ENCODE results near the gene DZIP1L. TPM values are rescaled to one million over a fixed set of nuclear protein-coding genes. Genes with fewer than 3 reads are reported as not detected.

The DZIP1L gene
- total RNA-seq, 2 donors from 2014 or later: 32.0 to 32.5 TPM

- no peaks in the 10 kb centered on the region for H3K4me1 Mint-ChIP-seq
- no peak for TF ChIP-seq CTCF (conservative IDR thresholded peaks at IDR 0.05)
- no peaks in the 10 kb centered on the region for H3K27me3 ChIP-seq (ENCODE audit: control insufficient read depth, insufficient read depth, low read length, poor library complexity, severe bottlenecking)
- H3K9me3 Mint-ChIP-seq: no peaks in the 10 kb centered on the region
- H3K4me1 ChIP-seq (ENCODE audit: control insufficient read depth, insufficient read depth, low read length): no peaks in the 10 kb centered on the region
- 97 to 100% methylated on average over 4 to 8 of the region's 8 CpGs for WGBS, 2 experiments (ENCODE audit: insufficient coverage in 1 of 2, insufficient read length in 1 of 2)
- no peak overlapping the region for H3K27ac ChIP-seq (ENCODE audit: low read depth, low read length)
- H3K9me3 ChIP-seq (ENCODE audit: control insufficient read depth, low read length): no peaks in the 10 kb centered on the region
- no peak overlapping the region for H3K4me3 ChIP-seq (ENCODE audit: low read length)
- no peak for DNase-seq
- no peak overlapping the region for H3K9ac ChIP-seq (ENCODE audit: extremely low read depth, low read length, poor library complexity, severe bottlenecking)
- H3K27me3 Mint-ChIP-seq (ENCODE audit: insufficient read depth): no peaks in the 10 kb centered on the region
- no peak overlapping the region for H3K4me3 Mint-ChIP-seq
- no peak overlapping the region for H3K27ac Mint-ChIP-seq
- H3K36me3 Mint-ChIP-seq (ENCODE audit: low read depth): peaks cover 57% of the 10 kb centered on the region
- H3K36me3 ChIP-seq (ENCODE audit: control insufficient read depth, insufficient read depth, low read length): peaks cover 93% of the 10 kb centered on the region
Observed at GRCh38 chr3:138066383-138066782, 49.0 kb downstream of the DZIP1L start.

GRCh38 chr3:138065949-138066348 lies 49.5 kb downstream of the DZIP1L start:
- Mint-ChIP-seq H3K4me3 (no peak overlapping the region), H3K36me3 (ENCODE audit: low read depth) (peaks cover 55% of the 10 kb centered on the region), H3K4me1 (no peaks in the 10 kb centered on the region), H3K27ac (no peak overlapping the region), H3K9me3 (no peaks in the 10 kb centered on the region), H3K27me3 (ENCODE audit: insufficient read depth) (no peaks in the 10 kb centered on the region)
- Histone ChIP-seq H3K36me3 (ENCODE audit: control insufficient read depth, insufficient read depth, low read length) (peaks cover 93% of the 10 kb centered on the region), H3K9me3 (ENCODE audit: control insufficient read depth, low read length) (no peaks in the 10 kb centered on the region), H3K27ac (ENCODE audit: low read depth, low read length) (no peak overlapping the region), H3K27me3 (ENCODE audit: control insufficient read depth, insufficient read depth, low read length, poor library complexity, severe bottlenecking) (no peaks in the 10 kb centered on the region), H3K4me3 (ENCODE audit: low read length) (no peak overlapping the region), H3K9ac (ENCODE audit: extremely low read depth, low read length, poor library complexity, severe bottlenecking) (no peak overlapping the region), H3K4me1 (ENCODE audit: control insufficient read depth, insufficient read depth, low read length) (no peaks in the 10 kb centered on the region)
- WGBS, 2 experiments (ENCODE audit: insufficient coverage in 1 of 2, insufficient read length in 1 of 2): 99% methylated on average over 2 of the region's 2 CpGs; no CpG with 5 or more reads in 1 of the 2 experiments
- no peak for TF ChIP-seq CTCF (conservative IDR thresholded peaks at IDR 0.05)
- no peak for DNase-seq

DNA sequence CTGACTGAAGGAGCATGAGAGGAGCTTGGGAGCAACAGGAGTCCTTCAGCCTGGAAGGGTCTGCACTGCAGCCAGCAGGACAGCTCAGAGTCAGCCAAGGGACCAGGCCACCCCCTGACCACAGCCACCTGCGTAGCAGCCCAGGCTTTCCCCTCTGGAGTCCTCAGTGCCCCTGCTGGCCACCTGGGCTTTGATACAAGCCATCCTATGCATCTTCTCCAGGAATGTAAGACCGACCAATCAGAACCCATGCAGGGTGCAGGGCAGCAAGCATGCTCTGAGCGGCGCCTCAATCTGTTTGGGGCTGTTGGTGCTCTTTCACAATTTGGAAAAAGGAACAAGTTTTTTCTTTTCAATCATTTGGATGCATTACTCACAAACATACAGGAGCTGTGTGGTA lies 52.0 kb downstream of the DZIP1L start:
- H3K27ac ChIP-seq (ENCODE audit: low read depth, low read length): no peak overlapping the region
- Mint-ChIP-seq H3K4me1 (no peaks in the 10 kb centered on the region), H3K27ac (no peak overlapping the region), H3K4me3 (no peak overlapping the region), H3K9me3 (no peaks in the 10 kb centered on the region), H3K36me3 (ENCODE audit: low read depth) (peaks cover 48% of the 10 kb centered on the region), H3K27me3 (ENCODE audit: insufficient read depth) (no peaks in the 10 kb centered on the region)
- peak; percentile 69 for DNase-seq
- H3K9ac ChIP-seq (ENCODE audit: extremely low read depth, low read length, poor library complexity, severe bottlenecking): no peak overlapping the region
- H3K36me3 ChIP-seq (ENCODE audit: control insufficient read depth, insufficient read depth, low read length): peaks cover 92% of the 10 kb centered on the region
- TF ChIP-seq CTCF (conservative IDR thresholded peaks at IDR 0.05): no peak
- no peaks in the 10 kb centered on the region for H3K4me1 ChIP-seq (ENCODE audit: control insufficient read depth, insufficient read depth, low read length)
- no peaks in the 10 kb centered on the region for H3K9me3 ChIP-seq (ENCODE audit: control insufficient read depth, low read length)
- H3K27me3 ChIP-seq (ENCODE audit: control insufficient read depth, insufficient read depth, low read length, poor library complexity, severe bottlenecking): no peaks in the 10 kb centered on the region
- 66% methylated on average over 4 of the region's 4 CpGs; no CpG with 5 or more reads in 1 of the 2 experiments for WGBS, 2 experiments (ENCODE audit: insufficient coverage in 1 of 2, insufficient read length in 1 of 2)
- no peak overlapping the region for H3K4me3 ChIP-seq (ENCODE audit: low read length)
